ENCODE measurements around the gene SH2D3A.

DNA sequence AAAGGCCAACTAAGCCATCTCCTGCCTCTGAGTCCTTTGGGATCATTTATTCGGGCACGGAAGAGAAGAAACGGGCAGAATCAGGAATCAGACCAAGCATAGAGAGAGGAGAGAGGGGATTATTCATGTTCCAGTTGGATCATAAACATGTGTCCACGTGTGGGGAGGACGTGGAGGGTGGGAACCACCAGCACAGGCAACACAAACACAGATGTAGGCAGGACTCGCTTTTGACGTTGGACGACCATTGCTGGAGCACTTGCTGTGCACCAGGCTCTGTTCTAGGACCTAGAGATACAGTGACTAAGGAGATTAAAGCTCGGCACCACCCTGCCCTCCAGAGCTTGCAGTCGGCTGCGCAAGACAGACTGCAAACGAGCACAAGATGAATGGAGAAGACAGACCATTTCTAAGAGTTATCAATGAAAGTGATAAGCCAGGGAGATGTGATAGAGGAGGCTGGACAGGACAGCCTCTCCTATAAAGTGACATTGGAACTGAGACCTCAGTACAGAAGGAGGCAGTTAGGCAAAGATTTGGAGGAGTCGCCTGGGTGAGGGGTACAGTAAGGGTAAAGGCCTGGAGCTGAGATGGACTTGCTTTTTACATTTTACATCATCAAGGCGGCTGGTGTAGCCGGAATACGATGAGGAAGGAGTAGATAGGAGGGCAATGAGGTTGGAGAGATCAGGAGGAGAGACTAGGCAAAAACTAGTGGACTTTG, 716 bp downstream of the SH2D3A start:
- TF ChIP-seq CTCF (IDR thresholded peaks at IDR 0.05) (no peak), POLR2A (IDR thresholded peaks at IDR 0.05) (no peak)
